Measurements from ENCODE around the gene SMAD2. TPM values are rescaled to one million over a fixed set of nuclear protein-coding genes. Genes with fewer than 3 reads are reported as not detected.

The SMAD2 gene
- total RNA-seq, 2 donors from 2014 or later, result 103 to 114 TPM

DNA sequence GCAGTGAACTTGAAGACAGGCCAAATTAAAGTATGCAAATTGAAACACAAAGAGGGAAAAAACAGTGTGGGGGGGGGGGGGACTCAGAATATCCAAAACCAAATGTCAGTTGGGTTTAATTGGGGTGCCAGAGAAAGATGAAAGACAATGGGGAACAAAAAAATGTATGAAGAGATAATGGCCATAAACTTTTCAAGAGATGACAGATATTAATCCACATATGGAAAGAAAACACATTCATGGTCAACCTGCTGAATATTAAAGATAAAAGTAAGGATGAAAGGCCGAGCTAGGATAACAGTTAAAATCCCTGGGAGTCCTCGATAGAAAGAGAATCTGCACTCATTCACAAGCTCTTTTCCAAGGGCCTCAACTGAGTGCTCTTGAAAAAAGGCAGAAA lies 26.6 kb downstream of the SMAD2 start:
- intact Hi-C loops (cut with DNase I), result no loop called here
- no peak for DNase-seq (ENCODE audit: low spot score)

DNA sequence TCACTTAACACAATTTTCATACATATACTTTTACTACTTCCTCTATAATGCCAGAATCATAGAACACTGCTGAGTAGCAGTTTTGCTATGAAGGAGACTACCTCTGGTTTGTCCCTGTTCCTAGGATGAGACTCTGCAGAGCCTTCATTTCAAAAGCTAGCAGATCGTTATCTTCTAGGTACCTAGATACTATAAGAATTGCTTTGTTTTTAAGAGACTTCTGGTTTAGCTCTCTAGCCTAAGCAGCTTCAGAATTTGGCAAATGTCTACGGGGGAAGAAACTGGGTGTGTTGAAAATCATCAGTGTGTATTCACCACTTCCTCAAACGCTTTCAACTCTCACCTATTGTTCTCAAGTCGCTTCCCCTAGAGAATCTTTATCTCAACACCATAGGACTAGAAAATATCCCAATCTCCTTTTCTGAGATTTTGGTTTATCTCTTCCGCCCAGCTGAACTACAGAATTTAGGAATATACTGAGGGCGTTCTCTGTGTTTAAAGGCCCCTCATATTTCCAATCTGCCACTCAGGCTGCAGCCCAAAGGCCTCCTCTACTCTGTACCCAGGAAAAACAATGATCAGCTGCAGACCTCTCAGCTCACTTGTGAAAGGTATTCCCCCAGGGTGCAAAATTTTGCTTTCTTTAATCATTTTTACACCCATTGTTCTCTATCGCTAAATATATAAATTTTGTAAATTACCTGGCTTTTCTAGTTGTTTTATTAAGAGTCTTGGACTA lies 28.7 kb downstream of the SMAD2 start:
- intact Hi-C loops (cut with DNase I), result no loop called here

DNA sequence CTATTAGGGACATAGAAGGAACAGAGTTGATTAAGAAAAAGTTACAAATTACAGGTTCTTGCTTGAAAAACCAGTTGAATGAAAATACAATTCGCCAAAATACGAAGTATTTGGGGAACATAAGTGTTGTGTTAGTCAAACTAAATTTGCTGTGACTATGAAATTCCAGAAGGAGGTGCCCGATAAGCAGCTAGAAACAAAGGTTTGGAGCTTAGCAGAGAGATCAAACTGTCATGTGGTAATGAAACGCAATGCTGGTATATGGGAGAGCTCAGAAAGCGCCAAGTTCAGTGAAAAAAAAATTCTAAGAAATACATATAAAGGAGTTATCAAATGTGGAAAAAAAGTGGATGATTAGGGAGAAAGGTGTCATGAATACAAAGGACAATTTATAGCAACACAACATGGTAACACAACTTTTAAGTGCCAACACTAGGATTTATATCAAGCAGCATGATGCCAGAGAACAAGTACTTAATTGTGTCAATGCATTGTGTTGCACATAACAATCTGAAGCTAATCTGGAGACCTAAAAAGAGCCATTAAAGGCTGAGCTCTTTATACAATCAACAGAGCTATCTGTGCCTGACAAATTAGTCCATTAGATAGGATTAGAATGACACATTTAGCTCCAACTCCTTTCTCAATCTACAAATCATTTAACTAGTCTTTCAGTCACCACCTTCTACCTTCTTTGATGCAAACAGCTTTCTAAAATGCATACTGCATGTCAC lies 31.2 kb downstream of the SMAD2 start:
- intact Hi-C loops (cut with DNase I), result no loop called here

More for the DNA sequence above, 28.7 kb downstream of the SMAD2 start:
- no peak for DNase-seq (ENCODE audit: low spot score)

DNA sequence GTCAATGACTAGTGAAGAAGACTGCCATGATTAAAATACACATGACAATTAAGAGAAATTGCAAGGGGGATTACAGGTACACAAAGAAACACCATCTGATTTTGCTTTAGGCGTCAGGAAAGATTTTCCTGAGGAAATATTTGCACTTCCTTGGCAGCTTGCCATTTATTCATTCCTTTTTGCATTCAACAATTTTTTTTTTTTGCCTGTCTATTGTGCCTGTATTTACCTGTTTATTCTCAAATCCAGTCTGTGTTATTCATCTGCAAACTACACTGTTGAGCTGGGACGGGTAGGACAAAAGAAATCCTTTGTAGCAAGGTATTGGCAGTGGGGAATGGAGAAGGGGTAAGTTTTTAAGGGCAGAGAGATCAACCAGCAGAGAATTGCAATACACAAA lies 31.8 kb downstream of the SMAD2 start:
- DNase-seq (ENCODE audit: low spot score), result no peak
- intact Hi-C loops (cut with DNase I), result no loop called here

More for the DNA sequence above, 31.2 kb downstream of the SMAD2 start:
- no peak for DNase-seq (ENCODE audit: low spot score)

DNA sequence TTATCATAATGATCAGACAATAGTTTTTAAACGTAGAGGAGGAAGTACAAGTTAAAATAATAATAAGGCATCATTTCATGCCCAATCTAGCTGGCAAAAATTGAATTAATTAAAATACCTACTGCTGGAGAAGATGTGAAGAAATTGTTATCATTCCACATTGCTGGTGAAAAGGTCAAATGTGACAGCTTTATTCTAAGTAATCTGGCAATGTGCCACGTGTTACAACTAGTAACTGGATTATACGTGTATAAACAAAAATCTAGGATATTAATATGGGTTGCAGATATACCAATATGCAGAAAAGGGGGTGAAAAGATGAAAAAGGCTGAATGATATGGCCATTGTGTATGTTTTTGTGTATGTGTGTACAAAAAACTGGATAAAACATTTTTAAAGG lies 32.4 kb downstream of the SMAD2 start:
- DNase-seq (ENCODE audit: low spot score), result no peak
- intact Hi-C loops (cut with DNase I), result no loop called here

DNA sequence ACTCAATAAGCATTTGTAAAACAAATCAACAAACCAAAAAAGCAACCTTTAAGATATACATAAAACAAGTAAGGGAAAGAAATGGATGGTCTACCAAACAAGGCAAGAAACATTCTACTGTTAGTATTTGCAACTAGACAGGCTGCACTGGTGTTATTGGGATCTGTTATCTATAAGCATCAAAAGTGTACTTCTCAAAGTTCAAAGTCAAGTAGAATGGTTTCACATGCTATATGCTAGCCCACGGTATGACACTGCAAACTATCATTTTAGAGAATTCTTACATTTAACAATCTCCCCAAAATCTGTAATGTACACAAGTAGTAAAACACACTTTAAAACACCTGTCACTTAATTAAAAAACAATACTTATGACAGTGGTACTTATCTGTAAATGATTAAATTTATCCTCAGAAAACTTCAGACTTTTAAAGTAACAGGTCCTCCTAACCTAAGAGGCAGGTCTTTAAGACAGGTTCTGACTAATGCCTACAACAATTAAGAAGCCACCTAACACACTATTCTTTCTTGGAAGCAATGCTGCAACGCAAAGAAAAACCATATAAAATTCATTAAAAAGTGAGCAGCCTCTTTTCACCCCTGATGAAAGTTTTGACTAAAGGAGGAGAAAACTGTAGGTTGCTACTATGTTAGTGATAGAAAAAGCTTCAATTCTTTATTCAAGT lies 34.8 kb downstream of the SMAD2 start:
- intact Hi-C loops (cut with DNase I), result no loop called here
- no peak for DNase-seq (ENCODE audit: low spot score)

DNA sequence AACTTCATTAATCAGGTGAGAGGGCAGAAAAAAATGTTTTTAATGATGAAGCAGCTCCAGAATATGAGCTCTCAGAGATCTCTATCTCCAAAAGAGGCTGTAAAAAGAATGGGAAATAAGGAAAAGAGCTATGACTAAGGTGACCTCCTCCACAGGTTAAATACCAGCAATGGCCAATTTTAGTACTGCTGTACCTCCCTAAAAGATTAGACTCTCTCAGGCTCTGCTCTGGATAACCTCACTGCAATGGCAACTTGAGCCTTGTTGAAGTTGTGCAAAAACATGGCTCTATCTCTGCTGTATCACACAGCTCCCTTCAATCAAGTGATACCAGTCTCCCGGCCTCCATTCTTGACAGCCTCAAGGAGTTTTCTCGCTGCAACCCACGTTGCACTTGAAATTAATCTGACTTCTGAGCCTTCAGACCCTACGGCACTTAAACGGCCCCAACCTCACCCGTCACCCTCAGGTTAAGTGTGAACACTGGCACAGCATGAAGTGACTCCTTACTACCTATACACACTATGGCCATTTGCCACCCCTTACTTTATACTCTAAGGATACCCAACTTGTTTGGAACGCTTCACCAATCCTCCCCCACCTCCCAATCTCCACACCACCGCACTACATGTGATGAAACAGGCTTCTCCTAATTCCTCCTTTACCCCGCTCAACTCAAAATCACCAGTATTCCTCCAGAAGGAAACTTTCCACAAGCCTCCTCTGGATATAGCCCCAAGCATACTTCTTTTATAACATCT lies 36.3 kb downstream of the SMAD2 start:
- intact Hi-C loops (cut with DNase I), result no loop called here
- no peak for DNase-seq (ENCODE audit: low spot score)

DNA sequence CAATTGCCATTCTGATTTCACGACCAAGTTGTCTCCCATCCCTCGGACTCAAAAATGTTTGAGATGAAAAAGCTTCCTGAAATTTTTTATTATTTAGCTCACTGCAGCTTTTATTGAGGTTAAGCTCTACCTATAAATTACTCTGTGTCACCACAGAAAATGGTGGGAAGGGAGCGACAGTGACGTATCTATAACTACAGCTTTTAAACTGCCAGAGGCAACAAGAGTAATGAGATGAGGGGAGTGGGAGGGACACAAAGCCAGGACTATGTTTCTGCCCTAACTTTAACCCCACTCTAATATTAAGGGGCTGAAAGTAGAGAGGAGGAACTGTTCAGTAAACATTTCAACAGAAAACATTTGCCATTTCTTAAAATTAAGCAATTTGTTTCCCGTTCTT lies 37.4 kb downstream of the SMAD2 start:
- DNase-seq (ENCODE audit: low spot score), result no peak
- intact Hi-C loops (cut with DNase I), result no loop called here

DNA sequence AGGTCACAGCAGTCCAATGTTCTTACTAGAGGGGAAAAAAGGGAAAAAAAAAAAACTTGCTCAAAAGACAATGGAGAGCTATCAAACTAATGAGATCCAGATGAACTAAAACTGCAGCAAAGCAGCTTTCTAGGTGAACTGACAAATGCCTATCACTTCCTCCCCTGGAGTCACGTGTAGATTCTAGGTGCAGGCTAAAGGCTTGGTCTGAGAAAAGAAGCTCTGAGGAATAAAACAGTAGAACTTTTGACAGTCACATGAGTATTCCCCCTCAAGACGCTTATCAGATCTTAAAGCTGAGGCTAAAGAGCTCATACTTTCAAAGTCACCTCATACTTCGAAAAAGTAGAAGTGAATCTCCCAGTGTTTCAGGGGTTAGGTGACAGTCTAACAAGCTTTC lies 42.3 kb downstream of the SMAD2 start:
- intact Hi-C loops (cut with DNase I), result no loop called here
- no peak for DNase-seq (ENCODE audit: low spot score)

DNA sequence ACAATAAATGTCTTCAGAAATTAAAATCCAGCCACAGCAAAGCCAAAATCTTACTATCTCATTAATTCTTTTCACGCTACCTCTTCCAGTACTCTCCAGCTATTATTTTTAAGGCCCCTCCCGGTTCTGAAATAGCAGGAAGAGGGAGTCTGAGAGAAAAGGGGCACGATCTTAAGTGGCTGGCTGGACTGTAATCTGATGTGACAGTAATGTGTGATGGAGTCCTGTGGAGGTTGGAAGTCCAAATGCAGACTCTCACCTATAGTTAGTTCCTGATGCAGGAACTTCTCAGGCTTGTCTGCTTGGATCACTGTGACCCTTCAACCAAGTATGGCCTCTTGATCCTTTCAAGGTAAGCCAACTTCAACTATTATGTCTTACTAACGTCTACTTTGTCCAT lies 43.2 kb downstream of the SMAD2 start:
- no peak for DNase-seq (ENCODE audit: low spot score)
- intact Hi-C loops (cut with DNase I), result no loop called here

DNA sequence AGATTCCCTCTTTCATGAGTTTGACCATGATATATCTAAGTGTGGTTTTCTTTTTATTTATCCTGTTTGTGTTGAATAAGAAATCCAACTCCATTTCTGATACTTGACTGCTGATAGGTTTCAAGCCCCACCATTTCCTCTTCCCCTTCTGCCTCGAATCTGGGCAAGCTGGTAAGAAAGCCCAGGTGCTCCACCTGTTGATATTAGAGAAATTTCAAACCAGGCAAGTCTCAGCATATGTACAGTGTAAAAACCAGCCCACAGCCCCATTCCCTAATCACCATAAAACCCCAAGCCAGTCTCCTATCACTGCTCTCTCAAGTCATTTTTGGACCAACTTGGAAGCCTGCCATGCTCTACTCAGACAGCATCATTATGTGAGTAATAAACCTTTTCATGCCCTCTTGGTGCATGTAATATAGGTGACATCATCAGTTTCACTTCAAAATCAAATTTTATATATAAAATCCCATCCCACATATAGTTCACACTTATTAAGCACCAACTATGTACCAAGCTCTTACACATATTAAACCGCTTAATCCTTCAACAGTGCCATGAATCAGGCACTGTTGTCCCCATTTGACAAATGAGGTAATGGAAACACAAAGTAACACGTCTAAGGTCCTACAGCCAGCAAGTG lies 46.6 kb downstream of the SMAD2 start:
- no peak for DNase-seq (ENCODE audit: low spot score)
- intact Hi-C loops (cut with DNase I), result no loop called here

DNA sequence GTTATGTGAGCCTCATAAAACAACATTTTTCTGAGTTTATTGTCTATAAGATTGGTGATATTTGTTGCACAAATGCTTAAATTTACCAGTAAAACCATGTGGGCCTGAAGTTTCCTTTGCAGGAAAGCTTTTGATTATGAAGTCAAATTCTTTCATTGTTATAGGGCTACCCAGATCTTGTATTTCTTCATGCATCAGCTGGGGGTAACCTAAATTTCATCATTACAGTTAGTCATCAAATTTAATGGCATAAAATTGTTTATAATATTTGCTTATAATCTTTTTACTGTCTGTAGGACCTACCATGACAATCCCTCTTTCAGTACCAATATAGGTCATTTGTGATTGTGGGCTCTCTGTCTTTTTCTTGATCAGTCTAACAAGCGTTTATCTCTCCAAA lies 47.8 kb downstream of the SMAD2 start:
- no peak for DNase-seq (ENCODE audit: low spot score)
- intact Hi-C loops (cut with DNase I), result no loop called here

DNA sequence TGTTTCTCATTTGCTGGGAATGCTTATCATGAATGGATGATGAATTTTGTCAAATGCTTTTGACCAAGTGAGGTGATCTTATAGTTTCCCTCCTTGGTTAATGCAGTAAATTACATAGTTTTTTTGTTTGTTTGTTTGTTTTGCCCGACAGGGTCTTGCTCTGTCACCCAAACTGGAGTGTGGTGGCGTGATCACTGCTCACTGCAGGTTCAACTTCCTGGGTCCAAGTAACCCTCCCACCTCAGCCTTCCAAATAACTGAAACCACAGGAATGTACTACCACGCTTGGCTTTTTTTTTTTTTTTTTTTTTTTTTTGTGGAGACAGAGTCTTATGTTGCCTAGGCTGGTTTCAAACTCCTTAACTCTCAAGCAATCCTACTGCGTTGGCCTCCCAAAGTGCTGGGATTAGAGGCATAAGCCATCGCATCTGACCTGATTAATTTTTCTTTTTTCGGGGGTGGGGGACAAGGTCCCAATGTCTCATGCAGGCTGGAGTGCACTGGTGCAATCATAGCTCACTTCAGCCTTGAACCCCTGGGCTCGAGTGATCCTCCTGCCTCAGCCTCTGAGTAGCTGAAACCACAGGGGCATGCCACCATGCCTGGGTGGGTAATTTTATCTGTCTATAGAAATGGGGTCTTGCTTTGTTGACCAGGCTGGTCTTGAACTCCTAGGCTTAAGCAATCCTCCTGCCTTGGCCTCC lies 48.6 kb downstream of the SMAD2 start:
- DNase-seq (ENCODE audit: low spot score), result no peak
- intact Hi-C loops (cut with DNase I), result no loop called here

DNA sequence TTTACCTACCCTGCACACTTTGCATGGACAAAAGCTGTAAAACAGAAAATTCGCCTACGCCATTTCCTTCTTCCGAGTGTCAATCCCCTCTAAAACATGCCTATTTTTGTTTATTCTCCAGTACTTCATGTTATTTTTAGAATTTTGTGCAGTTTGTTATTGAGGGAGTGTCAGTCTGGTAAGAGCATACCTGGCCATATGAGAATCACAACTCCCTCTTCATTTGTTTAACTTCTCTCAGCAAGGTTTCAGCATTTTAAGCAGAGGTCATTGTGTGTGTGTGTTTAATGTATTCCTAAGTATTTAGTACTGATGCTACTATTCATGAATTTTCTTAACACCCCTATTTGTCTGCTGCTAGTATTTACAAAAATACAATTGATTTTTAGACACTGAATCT lies 49.4 kb downstream of the SMAD2 start:
- intact Hi-C loops (cut with DNase I), result no loop called here

DNA sequence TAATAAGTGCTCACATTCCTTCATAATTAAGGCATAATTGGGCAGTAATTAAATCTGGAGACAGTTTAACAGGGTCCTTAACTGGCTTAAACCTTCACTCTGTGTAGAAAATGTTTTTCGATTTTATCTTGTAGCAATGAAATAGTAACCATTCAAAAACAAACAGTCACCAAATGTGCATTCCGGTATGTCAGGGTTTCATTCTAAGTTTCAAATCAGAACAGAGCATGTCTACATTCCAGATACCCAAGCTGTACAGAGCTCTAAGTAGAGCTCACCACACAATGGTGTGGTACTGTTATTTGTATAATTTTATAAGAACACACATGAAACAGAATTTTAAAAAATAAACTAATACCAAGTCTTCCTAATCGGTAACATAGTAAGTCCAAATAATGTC lies 52.6 kb downstream of the SMAD2 start:
- no peak for DNase-seq (ENCODE audit: low spot score)
- intact Hi-C loops (cut with DNase I), result no loop called here

More for the DNA sequence above, 49.4 kb downstream of the SMAD2 start:
- DNase-seq (ENCODE audit: low spot score), result no peak

DNA sequence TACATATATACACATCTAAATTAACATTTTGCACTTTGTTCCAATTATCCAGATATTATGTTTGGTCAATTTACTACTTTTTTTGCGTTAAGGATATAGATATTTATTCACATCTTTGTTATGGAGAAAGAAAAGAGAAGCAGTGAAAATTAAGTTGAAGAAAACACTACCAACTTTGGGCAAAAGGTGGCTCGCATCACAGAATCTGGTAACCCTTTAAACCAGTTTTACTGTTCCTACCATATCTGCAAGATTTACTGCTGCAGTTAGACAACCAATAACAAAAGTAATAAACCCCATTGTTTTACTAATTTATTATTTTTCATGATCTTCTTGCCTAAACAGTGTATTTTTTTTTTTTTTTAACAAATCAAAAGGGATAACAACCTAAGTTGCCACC lies 53.6 kb downstream of the SMAD2 start:
- intact Hi-C loops (cut with DNase I), result no loop called here
- no peak for DNase-seq (ENCODE audit: low spot score)

DNA sequence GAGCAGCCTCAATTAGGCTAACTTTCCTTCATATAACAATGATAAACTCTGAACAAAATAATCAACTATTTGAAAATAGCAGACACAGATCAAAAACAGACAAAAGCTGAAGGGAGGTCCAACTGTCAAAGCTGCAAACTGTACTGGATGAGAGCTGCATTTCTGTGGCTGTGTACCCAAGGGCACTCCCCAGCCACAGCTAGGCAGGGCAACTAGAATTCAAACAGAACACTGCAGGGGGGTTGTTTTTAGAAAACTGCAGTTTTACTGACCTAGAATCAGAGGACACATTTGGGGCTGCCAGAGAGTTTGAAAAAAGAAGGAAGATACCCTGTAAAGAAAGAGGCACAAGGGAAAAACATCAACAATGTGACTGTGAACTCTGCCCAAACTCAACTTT lies 56.8 kb downstream of the SMAD2 start:
- intact Hi-C loops (cut with DNase I), result no loop called here
- DNase-seq (ENCODE audit: low spot score), result no peak

DNA sequence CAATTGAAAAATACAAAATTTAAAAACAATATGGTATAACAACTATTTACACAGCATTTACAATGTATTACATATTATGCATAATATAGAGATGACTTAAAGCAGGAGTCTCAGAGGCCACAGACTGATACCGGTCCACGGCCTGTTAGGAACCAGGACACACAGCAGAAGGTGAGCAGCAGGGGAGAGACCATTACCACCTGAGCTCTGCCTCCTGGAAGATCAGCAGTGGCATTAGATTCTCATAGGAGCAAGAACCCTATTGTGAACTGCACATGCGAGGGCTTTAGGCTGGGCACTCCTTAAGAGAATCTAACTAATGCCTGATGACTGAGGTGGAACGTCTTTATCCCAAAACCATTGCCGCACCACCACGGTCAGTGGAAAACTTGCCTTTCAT lies 58.0 kb downstream of the SMAD2 start:
- DNase-seq (ENCODE audit: low spot score), result no peak
- intact Hi-C loops (cut with DNase I), result no loop called here

DNA sequence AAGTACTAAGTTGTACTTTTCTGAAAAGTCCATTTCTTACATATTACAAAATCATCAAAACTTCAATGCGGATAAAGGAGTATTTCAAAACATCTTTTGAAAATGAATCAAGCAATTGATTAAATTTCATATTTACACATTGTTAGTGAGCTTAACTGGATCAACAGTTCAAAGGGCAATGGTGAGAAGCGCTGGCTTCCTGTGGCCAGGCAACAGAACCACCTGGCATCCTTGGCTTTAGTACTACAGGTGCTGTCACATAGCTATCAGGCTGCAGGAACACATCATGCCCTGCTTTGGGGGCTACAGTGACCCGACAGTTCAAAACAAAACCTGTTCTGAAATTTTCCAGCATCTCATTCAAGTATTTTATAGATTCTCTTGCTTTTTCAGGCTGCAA lies 59.2 kb downstream of the SMAD2 start:
- intact Hi-C loops (cut with DNase I), result no loop called here
- DNase-seq (ENCODE audit: low spot score), result no peak
